Fibroblast of mammary gland (primary cell): ENCODE measurements around the gene ATAD1.
"Not testable (repeated sequence)": the region's sequence is repeated elsewhere in the genome, so short reads cannot be mapped to it uniquely, and the experiment has no call there.

Source experiments
- DNase-seq: peaks from one replicate; pipeline ENCODE4 v3.0.0-alpha.2; 2010; ENCODE audit warnings: low read depth
- H3K4me3 ChIP-seq: 2 replicates; pipeline ENCODE4 v1.5.1; 2011; ENCODE audit warnings: low read depth, mild to moderate bottlenecking, low read length, moderate library complexity; ENCODE audit not compliant: control insufficient read depth
- CTCF ChIP-seq: conservative IDR thresholded peaks from 2 replicates; pipeline ENCODE4 v1.5.1; 2011; ENCODE audit warnings: low read depth, low read length, inconsistent platforms; ENCODE audit not compliant: control insufficient read depth, insufficient read depth

The ATAD1 gene

GRCh38 chr10:87863053-87863943, 45.3 kb upstream of the ATAD1 start, which contains the start of the genes KLLN and PTEN:
Gene KLLN (minus strand): TSS chr10:87863533. CDS start chr10:87862487, 1,046 bp downstream.
Gene PTEN (plus strand): TSS chr10:87863625. CDS start chr10:87864470, 845 bp downstream.
- no peak for TF ChIP-seq CTCF
- H3K4me3 ChIP-seq = peak within 1 kb of the TSS; percentile 96
- peak; percentile 89 for DNase-seq

- DNase-seq = no peak
- peak overlapping the region; percentile 96 for H3K4me3 ChIP-seq
- no peak for TF ChIP-seq CTCF
Observed at GRCh38 chr10:87862679-87863052, 44.6 kb upstream of the ATAD1 start.

DNA sequence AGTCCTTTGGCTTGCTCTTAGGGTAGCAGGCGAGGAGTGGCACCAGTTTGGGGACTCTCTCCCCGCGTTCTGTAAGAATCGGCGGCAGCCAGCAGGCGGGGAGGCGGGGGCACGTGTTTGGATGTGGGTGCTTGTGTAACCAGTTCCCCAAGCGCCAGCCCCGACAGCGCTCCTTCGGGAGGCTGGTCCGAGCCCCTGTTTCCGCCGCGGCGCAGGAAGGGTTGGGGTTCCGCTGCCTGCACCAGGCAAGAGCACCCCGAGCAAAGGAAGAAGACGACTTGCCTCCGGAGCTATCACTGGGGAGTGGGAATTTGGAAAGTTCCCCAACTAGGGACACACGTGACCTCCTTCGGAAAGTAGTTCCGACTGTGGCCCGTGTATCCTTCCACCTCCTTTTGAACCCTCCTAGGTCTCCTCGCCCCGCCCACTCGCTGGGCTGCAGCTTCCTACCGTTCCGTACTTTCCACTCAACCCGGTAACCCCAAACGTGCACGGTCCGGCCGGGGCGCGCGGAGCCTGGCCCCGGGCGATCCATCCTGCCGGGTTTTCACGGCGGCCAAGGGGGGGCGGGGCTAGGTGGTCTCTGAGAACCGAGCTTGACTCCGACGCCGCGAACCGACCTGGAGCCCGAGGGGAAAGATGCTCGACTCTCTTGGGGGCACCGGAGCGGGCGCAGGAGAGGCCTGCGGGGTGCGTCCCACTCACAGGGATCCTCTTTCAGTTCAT, 44.1 kb upstream of the ATAD1 start:
- DNase-seq = peak; percentile 98
- no peak for TF ChIP-seq CTCF
- H3K4me3 ChIP-seq = peak overlapping the region; percentile 96

- TF ChIP-seq CTCF = peak; percentile 11
- peak overlapping the region; percentile 96 for H3K4me3 ChIP-seq
- peak; percentile 92 for DNase-seq
Observed at GRCh38 chr10:87861566-87861952, 43.5 kb upstream of the ATAD1 start.

DNA sequence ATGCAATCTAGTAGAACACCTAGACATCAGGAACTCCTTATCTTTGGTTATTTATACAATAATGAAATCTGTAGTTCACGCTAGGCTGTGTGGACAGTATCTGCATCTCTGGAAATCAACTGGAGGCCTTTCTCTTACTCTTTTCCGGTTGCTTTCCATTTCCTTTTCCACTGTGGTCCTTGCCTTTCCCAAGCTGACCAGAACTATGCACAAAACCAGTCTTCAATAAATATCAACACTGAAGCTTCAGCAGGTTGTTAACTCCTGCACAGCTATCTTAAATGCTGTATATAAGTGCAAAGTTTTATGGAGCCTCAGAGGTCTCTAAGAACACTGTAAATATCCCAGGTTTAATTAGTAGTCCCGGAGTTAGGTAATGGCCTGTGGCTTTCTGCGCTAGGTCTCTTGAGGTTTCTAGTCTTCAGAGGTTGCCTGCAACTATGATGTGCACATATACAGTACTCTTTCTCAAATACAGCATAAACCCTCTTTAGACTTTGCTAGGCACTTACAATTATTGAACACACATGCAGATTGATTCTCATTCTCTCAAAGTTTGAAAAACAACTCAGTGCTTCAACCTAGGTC, 42.9 kb upstream of the ATAD1 start:
- no peak for TF ChIP-seq CTCF
- DNase-seq = no peak
- no peak overlapping the region for H3K4me3 ChIP-seq

DNA sequence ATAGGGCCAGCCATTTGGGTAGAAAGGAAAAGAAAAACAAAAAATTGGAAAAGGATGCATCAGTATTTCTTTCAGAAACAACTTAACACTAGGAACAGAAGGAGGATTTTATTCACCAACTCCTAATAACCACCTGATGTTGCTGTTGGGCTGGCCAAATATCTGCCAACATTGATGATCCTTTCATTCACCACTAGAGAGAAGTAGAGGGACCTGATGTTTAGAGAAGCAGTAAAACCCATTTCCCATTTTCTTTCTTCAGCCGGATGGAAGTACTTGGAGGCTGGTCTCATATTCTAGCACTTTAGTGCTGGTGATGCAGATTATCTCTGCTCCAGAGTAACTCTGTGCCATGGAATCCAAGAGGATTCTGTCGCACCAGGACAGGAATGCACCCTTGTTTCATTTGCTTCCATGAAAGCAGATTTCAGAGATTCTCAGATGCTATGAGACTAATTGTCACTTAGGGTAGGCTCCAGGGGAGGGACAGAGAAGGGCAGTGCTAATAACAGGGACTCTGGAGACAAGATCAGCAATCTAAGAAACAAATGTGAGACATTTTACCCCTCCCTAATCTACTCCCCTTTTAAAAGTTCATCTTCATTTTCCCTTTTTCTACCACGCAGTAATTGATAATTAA, 42.2 kb upstream of the ATAD1 start:
- DNase-seq = peak; percentile 79
- TF ChIP-seq CTCF = peak; percentile 56
- H3K4me3 ChIP-seq = no peak overlapping the region

- not testable (repeated sequence) for DNase-seq, H3K4me3 ChIP-seq
Observed at GRCh38 chr10:87855665-87856064, 37.6 kb upstream of the ATAD1 start.

- DNase-seq, H3K4me3 ChIP-seq: not testable (repeated sequence)
Observed at GRCh38 chr10:87855247-87855646, 37.2 kb upstream of the ATAD1 start.
